T-helper 22 cell (primary cell): ENCODE measurements around the gene TOR2A.
"Not testable (repeated sequence)": the region's sequence is repeated elsewhere in the genome, so short reads cannot be mapped to it uniquely, and the experiment has no call there.

ENCODE experiments used
- DNase-seq: peaks from one replicate; pipeline ENCODE4 v3.0.0-alpha.2; 2020; ENCODE audit warnings: low read depth

The TOR2A gene

DNA sequence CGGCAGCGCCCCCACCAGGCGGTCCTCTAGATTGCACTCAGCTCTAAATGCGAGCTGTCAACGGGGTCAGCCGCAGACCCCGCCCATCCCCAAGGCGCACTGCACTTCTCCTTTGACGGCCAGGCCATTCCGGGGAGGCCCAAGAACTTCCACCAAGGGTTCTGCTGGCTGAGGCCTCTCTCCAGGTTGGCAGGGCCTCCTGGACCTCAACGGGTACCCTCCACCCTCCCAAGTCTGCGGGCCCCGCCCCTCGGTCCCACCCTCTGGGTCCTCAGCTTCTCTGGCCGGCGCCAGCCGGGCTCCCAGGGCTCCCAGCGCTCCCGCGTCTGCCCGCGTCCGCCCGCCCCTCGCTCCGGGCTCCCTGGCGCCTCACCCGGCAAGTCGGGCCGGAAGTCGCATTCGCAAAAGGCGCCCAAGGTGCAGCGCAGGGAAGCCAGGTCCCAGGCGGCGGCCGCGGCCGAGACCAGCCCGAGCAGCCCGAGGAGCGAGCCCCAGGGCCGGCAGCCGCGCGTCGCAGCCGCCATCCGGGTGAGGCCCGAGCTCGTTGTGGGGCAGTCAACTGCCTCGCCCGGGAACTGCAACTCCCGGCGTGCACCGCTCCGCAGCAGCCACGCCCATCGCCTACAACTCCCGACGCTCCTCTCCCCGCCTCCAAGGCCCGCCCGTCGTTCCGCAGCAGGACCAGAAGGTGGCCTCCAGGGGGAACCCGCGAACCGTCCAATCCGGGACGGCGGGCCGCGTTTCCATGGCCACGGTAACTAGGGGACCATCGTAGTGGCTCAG is at the start of gene TOR2A:
Gene TOR2A (minus strand): TSS at position 548 of the 783 bp plus-strand sequence. CDS start 24 bp downstream, at position 524.
- DNase-seq, result peak; percentile 98

DNA sequence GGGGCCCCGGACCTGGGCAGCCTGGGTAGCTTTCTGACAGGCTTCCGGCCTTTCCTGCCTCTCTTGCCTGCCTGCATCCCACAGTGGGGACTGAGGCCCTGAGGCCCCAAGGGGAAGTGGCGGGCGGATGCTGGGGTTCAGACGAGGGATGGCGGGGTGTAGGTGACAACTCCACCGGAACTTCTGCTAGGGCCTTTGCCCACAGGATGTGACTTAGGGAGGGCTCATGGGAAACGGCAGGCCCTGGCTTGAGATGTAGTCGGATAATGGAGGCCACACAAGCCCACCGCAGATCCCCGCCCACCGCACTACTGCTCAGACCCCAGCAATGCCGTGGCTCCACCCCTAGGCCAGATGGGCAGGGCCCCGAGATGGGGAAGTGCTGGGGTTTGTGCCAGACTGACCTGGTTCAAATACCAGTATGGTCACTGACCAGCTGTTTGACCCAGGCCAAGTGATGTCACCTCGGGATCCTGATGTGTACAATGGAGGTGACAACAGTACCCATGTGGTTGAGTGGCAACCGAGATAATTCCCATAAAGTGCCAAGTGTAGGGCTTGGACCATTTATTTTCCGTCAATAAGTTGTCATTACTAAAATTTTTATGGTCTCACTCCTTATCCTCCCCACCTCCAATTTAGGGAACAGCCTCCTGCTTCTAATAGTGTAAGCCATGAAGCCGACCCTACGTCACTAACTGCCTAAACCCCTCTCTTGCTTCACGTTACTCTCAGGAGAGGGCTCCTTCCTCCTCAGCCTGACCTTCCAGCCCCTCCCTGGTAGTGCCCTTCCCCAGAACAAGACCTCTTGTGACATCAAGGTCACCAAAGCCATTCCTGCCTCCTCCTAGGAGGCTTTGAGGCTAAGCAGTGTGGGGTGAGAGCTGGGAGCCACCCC is 48.3 kb upstream of the TOR2A start:
- peak; percentile 73 for DNase-seq

DNA sequence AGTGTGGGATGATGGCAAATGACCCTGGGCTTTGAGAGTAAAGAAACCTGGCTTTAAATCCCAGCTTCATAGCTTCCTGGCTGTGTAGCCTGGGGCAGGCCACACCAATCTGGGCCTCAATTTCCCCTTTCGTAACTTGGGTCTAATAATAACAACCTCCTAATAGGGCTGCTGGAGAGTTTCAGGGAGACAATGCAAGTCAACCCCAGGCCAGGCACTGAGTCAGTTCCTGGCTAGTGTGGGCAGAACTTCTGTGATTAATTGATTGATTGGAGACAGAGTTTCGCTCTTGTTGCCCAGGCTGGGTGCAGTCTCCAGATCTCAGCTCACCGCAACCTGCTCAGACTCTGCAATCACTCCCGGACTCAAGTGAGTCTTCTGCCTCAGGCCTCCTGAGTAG is 46.7 kb upstream of the TOR2A start:
- DNase-seq, result no peak

DNA sequence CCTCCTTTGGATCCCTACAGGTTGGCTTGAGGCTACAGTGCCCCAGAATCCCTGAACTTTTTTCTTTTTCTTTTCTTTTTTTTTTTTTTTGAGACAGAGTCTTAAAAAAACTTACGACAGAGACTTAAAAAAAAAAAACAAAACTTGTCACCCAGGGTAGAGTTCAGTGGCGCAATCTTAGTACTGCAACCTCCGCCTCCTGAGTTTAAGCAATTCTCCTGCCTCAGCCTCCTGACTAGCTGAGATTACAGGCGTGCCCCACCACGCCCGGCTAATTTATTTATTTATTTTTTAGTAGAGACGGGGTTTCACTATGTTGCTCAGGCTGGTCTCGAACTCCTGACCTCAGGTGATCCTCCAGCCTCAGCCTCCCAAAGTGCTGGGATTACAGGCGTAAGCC is 45.8 kb upstream of the TOR2A start:
- not testable (repeated sequence) for DNase-seq

DNA sequence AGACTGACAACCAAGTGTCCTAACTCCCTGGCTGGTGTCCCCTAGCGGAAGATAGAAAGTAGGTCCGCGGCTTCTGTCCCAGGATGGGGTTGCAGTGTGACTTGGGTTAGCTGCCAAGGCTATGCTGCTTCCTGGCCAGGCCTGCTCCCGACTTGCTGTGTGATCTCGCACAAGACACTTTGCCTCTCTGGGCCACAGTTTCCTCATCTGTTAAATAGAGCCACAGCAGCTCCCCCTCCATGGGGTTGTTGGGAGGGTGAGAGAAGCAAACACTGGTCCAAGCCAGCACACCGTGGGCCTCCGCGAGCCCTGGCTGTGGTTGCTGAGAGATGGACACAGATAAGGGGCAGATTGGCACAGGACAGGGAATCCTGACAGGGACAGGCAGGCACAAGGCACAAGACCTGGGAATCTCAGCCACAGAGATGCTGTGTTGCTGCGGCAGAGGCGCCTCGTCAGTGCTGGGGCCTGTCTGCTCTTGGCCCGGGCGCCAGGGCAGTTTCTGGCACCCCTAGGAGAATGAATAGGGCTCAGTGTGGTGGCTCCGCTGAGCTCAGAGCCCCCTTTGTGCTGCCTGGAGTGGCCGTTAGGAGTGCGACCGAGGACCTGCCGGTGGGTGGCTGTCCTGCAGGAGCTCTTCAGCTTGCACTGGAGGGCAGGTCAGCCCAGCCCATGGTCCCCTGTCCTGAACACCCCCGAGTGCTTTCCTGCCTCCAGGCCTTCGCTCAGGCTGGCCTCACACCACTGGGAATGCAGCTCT is 45.2 kb upstream of the TOR2A start:
- DNase-seq, result no peak

DNA sequence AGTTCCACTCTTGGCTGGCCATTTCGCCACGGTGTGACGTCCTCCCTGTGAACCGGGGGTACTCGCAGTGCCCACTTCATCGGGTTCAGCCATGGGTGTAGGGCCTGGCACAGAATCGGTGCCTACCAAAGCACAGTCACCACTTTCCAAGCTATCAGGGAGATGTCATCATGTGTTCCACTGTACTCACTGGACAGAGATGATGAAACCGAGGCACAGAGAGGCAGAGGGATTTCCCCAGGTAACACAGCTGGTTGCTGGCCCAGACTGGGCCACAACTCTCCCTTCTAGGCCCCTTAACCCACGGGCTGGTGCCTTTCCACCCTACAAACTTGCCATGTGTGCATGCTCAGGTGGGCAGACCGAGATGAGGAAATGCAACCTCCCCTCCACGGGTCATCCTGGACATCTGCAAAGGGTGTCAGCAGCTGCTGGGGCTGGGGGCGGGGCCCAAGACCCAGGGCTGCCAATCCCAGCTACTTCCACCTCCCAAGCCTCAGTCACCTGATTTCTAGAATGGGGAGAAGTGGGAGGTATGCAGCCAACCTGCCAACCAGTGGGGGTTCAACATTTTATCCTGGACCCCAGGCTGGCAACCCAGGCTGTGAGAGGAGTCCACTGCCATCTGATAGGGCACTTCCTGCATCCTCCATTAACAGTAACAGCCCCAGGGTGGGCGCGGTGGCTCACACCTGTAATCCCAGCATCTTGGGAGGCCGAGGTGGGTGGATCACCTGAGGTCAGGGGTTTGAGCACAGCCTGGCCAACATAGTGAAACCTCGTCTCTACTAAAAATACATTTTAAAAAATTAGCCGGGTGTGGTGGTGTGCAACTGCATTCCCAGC is 44.3 kb upstream of the TOR2A start:
- peak; percentile 46 for DNase-seq

DNA sequence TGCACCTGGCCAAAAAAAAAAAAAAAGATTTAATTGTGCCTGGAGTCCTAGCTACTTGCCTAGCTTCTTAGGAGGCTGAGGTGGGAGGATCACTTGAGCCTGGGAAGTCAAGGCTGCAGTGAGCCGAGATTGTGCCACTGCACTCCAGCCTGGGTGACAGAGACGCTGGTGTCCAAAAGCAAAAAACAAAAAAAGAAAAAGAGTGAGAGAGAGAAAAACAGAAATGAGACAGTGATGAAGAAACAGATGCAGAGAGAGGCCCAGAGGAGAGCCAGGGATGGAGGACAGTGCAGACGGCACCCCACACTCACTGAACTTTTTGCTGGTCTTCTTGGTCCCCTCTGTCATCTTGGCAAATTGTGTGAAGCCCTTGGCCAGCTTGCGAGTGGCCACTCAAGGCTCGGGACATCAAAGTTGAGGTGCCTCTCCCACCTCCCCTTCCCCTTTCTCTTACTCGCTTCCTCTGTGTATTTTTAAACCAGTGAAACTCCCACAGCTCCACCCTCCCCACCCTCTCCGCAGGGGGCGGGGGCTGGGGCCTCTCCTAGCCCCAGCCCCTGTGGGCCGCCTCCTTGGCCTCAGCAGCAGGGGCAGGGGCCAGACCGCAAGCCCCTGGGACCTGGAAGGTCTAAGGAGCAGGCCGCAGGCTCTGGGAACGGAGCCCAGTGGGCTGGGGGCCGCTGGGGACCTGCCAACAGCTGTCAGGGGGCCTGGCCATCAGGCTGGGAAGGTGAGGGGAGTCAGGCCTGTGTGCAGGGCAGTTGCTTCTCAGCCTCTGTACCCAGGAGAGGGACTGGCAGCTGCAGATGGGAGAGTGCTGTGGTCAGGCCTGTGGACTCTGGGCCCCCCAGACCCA is 43.4 kb upstream of the TOR2A start, which contains the start of gene SH2D3C:
Gene SH2D3C (minus strand): TSS at position 387 of the 856 bp plus-strand sequence. CDS start 39 bp downstream, at position 348.
- no peak for DNase-seq

DNA sequence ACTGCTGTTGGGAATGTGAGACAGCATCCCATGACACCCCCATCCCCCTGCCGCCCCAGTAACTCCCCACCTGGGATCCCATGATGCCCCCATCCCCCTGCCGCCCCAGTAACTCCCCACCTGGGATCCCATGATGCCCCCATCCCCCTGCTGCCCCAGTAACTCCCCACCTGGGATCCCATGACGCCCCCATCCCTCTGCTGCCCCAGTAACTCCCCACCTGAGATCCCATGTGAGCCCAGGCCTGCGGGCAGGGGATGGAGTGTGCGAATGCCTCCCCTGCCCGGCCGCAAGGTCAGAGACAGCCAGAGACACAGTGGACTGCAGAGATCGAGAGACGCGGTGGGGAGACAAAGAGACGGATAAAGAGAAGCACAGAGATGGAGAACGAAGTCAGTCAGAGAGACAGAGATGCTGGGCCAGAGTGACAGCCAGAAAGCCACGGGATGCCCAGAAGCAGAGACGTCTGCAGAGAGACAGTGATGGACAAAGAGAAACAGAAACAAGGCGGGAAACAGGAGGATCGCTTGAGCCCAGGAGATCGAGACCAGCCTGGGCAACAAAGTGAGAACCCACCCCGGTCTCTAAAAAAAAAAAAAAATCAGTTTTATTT is 42.4 kb upstream of the TOR2A start:
- DNase-seq, result no peak

DNA sequence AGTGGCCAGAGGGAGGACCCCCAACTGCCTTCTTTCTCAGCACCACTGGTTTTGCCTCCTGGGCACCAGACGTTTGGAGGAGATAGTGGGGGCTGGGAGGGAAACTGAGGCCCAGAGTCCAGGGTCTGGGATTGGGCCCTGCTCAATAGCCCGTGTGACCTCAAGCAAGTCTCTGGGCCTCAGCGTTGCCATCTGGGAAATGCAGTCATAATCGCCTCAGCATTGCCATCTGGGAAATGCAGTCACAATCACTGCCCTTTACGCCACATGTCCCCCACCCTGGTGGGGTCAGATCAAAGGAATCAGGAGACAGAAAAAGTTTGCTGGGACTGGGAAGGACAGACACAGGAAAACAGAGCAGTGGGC is 41.8 kb upstream of the TOR2A start:
- DNase-seq, result no peak

DNA sequence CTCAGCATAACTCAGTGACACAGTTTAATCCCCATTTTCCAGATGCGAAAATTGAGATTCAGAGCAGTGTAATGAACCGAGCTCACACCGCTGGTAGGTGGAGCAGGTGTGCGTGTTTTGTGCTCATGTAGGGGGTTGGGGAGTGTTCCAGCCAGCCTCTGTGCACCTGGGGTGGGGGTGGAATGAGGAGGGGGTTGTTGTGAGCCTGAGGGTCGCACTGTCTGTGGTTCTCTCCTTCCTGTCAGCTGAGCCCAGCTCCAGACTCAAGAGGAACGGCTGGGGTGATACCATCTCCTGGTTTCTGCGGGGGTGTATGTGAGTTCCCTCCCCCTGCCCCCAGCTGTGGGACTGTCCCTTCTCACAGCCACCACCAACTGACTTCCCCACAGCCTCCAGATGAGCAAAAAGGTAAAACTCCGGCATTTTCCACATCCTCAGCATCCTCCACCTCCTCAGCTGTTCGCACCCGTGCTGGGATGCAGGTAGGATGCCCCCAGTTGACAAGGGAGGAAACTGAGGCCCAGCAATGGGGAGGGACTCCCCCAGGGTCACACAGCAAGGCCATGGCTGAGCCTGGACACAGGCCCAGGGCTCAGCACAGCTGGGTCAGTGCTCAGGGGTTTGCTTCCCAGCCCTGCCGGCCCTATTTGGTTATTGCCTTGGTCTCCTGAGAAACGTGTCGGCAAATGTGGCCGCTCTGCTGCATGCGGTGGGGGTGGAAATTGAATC is 41.3 kb upstream of the TOR2A start:
- peak; percentile 61 for DNase-seq

DNA sequence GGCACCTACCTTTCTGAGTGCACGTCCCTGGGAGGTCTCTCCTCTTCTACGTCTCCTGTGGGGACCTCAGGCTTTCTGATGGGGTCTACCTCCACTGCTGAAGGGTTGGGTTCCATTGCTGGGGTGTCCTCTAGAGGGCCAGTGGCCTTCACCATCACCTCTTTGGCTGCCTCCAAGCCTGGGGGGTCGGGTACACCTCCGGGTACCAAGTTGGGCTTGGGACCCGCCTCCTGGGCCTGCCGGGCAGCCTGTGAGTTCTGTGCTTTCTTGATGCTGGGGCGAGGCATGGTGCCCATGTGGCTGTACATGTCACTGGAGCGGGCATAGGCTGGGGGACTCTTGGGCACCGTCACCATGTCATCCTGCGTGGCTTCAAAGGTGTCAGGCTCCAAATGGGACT is 38.9 kb upstream of the TOR2A start:
- no peak for DNase-seq

DNA sequence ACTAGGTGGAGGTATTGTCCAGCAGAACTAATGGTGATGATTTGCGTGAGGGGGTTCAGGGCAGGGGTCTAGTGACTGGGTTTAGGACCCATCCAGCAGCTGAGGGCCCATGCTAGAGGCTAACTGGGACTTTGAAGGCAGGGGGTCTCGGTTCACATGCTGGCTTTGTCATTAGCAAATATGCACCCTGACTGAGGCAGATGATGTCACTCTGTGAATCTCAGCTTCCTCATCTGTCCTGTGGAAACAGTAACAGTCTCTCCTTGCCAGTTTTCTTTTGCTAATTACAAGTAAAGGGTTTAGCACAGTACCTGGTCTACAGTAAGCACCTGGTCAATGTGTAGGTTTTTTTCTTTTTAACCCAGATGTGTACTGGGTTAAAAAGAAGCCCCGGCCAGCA is 38.2 kb upstream of the TOR2A start:
- DNase-seq, result no peak

DNA sequence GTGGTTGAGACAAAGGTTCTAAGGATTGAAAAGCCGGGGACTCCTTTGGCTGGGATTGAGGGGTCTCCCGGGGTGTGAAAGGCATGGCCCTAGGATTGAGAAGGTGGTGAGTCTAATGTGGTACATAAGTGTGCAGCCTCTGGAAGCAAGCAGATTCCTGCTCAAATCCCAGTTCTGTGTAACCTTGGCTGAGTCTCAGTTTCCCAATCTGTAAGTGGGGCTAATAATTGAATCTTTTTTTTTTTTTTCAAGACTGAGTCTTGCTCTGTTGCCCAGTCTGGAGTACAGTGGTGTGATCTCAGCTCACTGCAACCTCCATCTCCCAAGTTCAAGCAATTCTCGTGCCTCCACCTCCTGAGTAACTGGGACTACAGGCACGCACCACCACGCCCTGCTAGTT is 37.5 kb upstream of the TOR2A start:
- no peak for DNase-seq

DNA sequence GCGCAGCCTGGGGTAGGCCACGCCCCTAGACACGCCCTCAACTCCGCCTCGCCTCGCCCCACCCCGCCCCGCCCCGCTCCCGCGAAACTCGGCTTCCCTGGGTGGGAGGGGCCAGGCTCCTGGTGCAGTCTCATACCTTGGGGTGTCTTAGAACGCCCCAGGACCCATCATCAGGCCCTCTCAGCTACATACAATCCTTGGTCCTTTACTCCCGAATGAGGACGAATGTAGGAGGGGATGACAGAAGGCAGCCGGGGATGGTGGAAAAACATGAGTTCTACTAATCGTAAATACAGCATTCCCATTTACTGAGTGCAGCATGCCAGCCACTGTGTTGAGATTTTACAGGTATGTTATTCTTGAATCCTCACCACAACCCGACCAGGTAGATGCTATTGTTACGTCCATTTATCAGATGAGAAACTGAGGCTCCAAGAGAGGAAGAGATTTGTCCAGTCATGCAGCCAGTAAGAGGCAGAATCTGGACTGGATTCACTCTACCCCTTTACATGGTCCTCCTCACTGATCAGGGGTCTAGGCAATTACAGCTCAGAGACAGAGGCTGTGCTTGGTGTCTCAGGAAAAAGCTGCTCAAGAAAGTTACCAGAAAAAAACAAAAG is 36.6 kb upstream of the TOR2A start:
- DNase-seq, result no peak

DNA sequence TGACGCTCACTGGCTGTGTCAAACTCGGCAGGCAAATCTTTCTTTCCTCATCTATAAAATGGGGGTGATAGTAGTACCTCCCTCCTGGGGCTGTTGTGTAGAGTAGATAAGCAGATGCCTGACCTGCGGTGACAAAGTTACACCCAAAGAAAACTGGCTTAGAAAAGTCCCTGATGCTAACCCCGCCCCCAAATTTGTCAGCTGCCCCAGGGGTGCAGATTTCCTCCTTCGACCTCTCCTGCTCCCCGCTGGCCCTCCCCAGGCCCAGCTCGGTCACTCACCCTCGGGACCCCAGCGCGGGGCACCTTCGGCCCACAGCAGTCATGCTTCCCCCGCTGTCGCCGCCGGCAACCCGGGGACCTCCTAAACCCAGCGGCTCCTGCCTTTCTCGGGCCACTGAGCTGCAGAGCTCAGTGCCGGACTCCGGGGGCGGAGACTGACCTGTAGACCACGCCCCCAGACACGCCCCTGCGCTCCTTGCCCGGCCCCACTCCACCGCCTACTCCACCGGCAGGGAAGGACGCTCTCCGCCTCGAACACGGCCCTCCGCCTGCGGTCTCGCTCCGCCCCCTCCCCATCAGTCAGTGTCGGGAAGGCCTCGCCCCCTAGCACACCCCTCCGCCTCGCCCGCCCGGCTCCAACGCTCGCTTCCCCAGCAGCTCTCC is 35.9 kb upstream of the TOR2A start:
- DNase-seq, result peak; percentile 91

DNA sequence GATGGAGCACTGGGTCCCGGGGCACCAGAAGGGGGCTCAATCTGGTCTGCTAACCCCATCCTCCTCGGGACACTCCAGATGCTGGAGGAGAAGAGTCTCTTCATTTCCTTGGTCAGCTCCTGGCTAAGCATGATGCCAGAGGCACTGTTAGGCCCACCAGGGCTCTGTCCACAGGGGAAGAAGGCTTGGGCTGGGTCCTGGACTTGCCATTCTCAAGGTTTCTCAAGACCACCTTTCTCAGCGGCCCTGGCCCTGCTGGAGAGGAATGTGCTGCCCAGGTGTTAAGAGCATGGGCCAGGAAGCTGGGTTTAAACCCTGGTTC is 35.5 kb upstream of the TOR2A start:
- DNase-seq, result no peak

DNA sequence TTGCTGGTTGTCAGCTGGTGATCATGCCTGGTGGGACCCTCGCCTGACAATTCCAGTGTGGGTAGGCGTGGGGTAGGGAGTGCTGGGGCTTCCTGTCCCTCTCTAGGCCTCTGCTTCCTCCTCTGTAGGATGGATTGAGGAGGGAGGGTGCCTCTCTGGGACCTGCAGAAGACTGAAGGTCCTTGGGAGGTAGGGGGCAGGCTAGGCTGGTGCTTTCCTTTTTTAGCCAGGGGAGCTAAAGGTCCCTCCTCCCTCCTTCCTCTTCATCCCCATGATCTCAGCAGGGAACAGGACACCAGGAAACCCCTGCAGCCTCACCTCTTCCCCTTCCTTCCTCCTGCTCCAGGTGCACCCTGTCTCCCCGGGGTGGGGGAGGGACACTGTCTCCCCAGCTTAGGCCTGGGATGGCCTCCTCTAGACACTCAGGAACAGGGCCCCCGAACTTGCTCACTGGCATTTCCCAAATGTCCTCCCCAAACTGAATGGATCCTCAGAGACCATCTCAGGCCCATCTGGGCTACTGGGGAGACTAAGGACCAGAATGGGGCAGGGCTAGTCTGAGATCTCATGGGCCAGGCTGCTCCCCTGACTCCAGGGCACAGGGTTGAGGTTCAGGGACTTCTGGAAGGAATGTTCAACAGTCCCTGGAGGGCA is 35.0 kb upstream of the TOR2A start:
- no peak for DNase-seq

DNA sequence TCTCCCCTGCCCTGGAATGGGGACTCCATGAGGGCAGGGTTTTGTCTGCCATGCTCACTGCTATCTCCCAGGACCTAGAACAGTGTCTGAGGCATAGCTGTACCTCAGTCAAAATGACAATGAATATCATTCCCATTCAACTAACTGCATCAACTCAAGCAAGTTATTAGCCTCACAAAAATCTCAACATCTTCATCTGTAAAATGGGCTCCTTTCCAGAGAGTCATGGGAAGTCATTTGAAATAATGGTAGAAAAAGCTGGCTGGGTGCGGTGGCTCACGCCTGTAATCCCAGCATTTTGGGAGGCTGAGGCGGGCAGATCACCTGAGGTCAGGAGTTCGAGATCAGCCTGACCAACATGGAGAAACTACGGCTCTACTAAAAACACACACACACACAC is 34.0 kb upstream of the TOR2A start:
- DNase-seq, result no peak
